ENCODE results near the gene ORAI3.

Gene ORAI3

GRCh38 chr16:30966033-30966619, 17.3 kb downstream of the ORAI3 start:
- DNase-seq: no peak
- Histone ChIP-seq H3K27ac (no peak overlapping the region), H3K4me1 (no peaks in the 10 kb centered on the region), H3K27me3 (no peaks in the 10 kb centered on the region), H3K36me3 (peaks cover 97 to 100% (median 98%) of the 10 kb centered on the region in 3 donors), H3K4me3 (no peak overlapping the region), H3K9me3 (no peaks in the 10 kb centered on the region)
- TF ChIP-seq CTCF (IDR thresholded peaks at IDR 0.05): no peak
- intact Hi-C loops (cut with DNase I; ENCODE audit: low total_unique reads): no loop called here

- no peak overlapping the region for H3K4me3 ChIP-seq
- no peak overlapping the region for H3K27ac ChIP-seq
- no peak for TF ChIP-seq CTCF (IDR thresholded peaks at IDR 0.05)
- no peaks in the 10 kb centered on the region for H3K27me3 ChIP-seq
- no peaks in the 10 kb centered on the region for H3K4me1 ChIP-seq
- H3K36me3 ChIP-seq: peaks cover 98 to 100% (median 98%) of the 10 kb centered on the region in 3 donors
- intact Hi-C loops (cut with DNase I; ENCODE audit: low total_unique reads): no loop called here
- no peaks in the 10 kb centered on the region for H3K9me3 ChIP-seq
- DNase-seq: no peak
Observed at GRCh38 chr16:30967795-30968194, 18.9 kb downstream of the ORAI3 start.

GRCh38 chr16:30969246-30969842, 20.5 kb downstream of the ORAI3 start:
- H3K27me3 ChIP-seq: no peaks in the 10 kb centered on the region
- H3K36me3 ChIP-seq: peaks cover 92 to 100% (median 98%) of the 10 kb centered on the region in 3 donors
- intact Hi-C loops (cut with DNase I; ENCODE audit: low total_unique reads): no loop called here
- no peak overlapping the region for H3K4me3 ChIP-seq
- H3K4me1 ChIP-seq: no peaks in the 10 kb centered on the region
- no peak for TF ChIP-seq CTCF (IDR thresholded peaks at IDR 0.05)
- H3K9me3 ChIP-seq: no peaks in the 10 kb centered on the region
- DNase-seq: no peak
- H3K27ac ChIP-seq: no peak overlapping the region

GRCh38 chr16:30971298-30971697, 22.4 kb downstream of the ORAI3 start:
- Histone ChIP-seq H3K4me3 (no peak overlapping the region), H3K9me3 (no peaks in the 10 kb centered on the region), H3K27ac (no peak overlapping the region), H3K27me3 (no peaks in the 10 kb centered on the region), H3K36me3 (peaks cover 92 to 100% (median 98%) of the 10 kb centered on the region in 3 donors), H3K4me1 (no peaks in the 10 kb centered on the region)
- TF ChIP-seq CTCF (IDR thresholded peaks at IDR 0.05): no peak
- DNase-seq: no peak
- intact Hi-C loops (cut with DNase I; ENCODE audit: low total_unique reads): no loop called here

- no peak overlapping the region for H3K4me3 ChIP-seq
- DNase-seq: no peak
- H3K4me1 ChIP-seq: no peaks in the 10 kb centered on the region
- intact Hi-C loops (cut with DNase I; ENCODE audit: low total_unique reads): no loop called here
- H3K27ac ChIP-seq: no peak overlapping the region
- no peaks in the 10 kb centered on the region for H3K27me3 ChIP-seq
- H3K9me3 ChIP-seq: no peaks in the 10 kb centered on the region
- TF ChIP-seq CTCF (IDR thresholded peaks at IDR 0.05): no peak
- peaks cover 86 to 100% (median 98%) of the 10 kb centered on the region in 3 donors for H3K36me3 ChIP-seq
Observed at GRCh38 chr16:30972872-30973271, 24.0 kb downstream of the ORAI3 start.

Data from tibial artery (tissue), 4 donors.